K562 (cell line): ENCODE results near the gene FAM120B. TPM values are rescaled to one million over a fixed set of nuclear protein-coding genes. Genes with fewer than 3 reads are reported as not detected.

ENCODE experiments used
- ATAC-seq: fragments of 200-7000 bp; cut with Tn5 transposase; 3 replicates; pipeline ENCODE4 v1.9.1; 2020; ENCODE audit warnings: moderate library complexity
- BruUV-seq: library from RNA; stranded (reverse); fragments of 400-500 nt; replicated peaks from 2 replicates; lab custom pipeline; 2021; lab: Mats Ljungman, UMichigan
- CTCF ChIA-PET: fragments of 300-600 bp; formaldehyde crosslinking; extraction: SDS; loops from one replicate; lab custom pipeline; 2021; ENCODE audit warnings: low intra/inter-chr PET ratio; lab: Yijun Ruan, JAX
- POLR2A ChIA-PET: fragments of 300-600, 350-650 bp; sonication (Branson Sonifier 250); formaldehyde crosslinking; extraction: SDS; loops from one replicate; lab custom pipeline; 2021; ENCODE audit warnings: antibody characterized with exemption, inconsistent platforms; lab: Yijun Ruan, JAX
- DNase-seq, 4 experiments: peaks; one replicate each; pipeline versions ENCODE4 v3.0.0 to v3.0.0-alpha.2; 2011 to 2018; ENCODE audit warnings: low spot score in 3 of 4, mixed read lengths in 3 of 4; ENCODE audit errors: extremely low read depth in 1 of 4
- FAIRE-seq: peaks from 2 replicates; lab custom pipeline; 2011; peaks lifted over from hg19 to GRCh38; lab: Jason Lieb, UNC
- H2AFZ ChIP-seq: 2 replicates; pipeline ENCODE4 v1.6.0; 2011; ENCODE audit warnings: low read depth, low read length, control low read depth, inconsistent platforms
- H3K27ac ChIP-seq: fragments of 200-600 bp; 3 replicates; pipeline ENCODE4 v1.8.0; 2011; ENCODE audit warnings: low read depth, mild to moderate bottlenecking, control low read depth, inconsistent platforms, low read length, moderate library complexity, mixed read lengths; ENCODE audit errors: extremely low read depth
- H3K27me3 ChIP-seq, 2 experiments: fragments of 300-600 bp in 1 of 2; 2 replicates in 1 of 2; 3 replicates in 1 of 2; pipeline versions ENCODE4 v1.6.0 to v1.8.0; 2011; ENCODE audit warnings: inconsistent platforms in 2 of 2, low read length in 2 of 2, mild to moderate bottlenecking in 1 of 2, mixed read lengths in 1 of 2, moderate library complexity in 1 of 2; ENCODE audit not compliant: control insufficient read depth in 2 of 2, insufficient read depth in 2 of 2
- H3K36me3 ChIP-seq: fragments of 300-600 bp; 3 replicates; pipeline ENCODE4 v1.8.0; 2011; ENCODE audit warnings: mild to moderate bottlenecking, low read length, inconsistent platforms; ENCODE audit not compliant: control insufficient read depth, insufficient read depth
- H3K4me1 ChIP-seq, 2 experiments: fragments of 200-600 bp in 1 of 2; replicated peaks in 1 of 2; 2 replicates in 1 of 2; 3 replicates in 1 of 2; pipeline versions ENCODE4 v1.5.1 to v1.8.0; 2011; ENCODE audit warnings: inconsistent platforms in 2 of 2, low read length in 2 of 2, mild to moderate bottlenecking in 1 of 2, mixed read lengths in 1 of 2, moderate library complexity in 1 of 2; ENCODE audit not compliant: control insufficient read depth in 2 of 2, insufficient read depth in 2 of 2
- H3K4me2 ChIP-seq: 2 replicates; pipeline ENCODE4 v1.6.1; 2011; ENCODE audit warnings: low read length, control low read depth, inconsistent platforms, mixed read lengths; ENCODE audit not compliant: insufficient read depth
- H3K4me3 ChIP-seq: fragments of 200-600 bp; sonication (generic), shearing (Covaris generic); 2 replicates; pipeline ENCODE4 v1.5.1; 2016; ENCODE audit warnings: control low read depth, inconsistent platforms
- H3K79me2 ChIP-seq: fragments of 200-600 bp; 3 replicates; pipeline ENCODE4 v1.8.0; 2011; ENCODE audit warnings: low read length, inconsistent platforms; ENCODE audit not compliant: control insufficient read depth, insufficient read depth
- H3K9ac ChIP-seq, 2 experiments: 2 replicates each; pipeline versions ENCODE4 v1.6.0 to v1.6.1; 2011; ENCODE audit warnings: low read depth in 2 of 2, low read length in 2 of 2, control low read depth in 1 of 2, inconsistent platforms in 1 of 2, mild to moderate bottlenecking in 1 of 2, mixed read lengths in 1 of 2; ENCODE audit not compliant: insufficient read depth in 1 of 2
- H3K9me1 ChIP-seq: one replicate; pipeline ENCODE4 v1.6.0; 2011; ENCODE audit warnings: inconsistent platforms, mild to moderate bottlenecking, low read length, moderate library complexity; ENCODE audit not compliant: control insufficient read depth, insufficient read depth
- H3K9me3 ChIP-seq: replicated peaks from 2 replicates; pipeline ENCODE4 v1.5.1; 2011; ENCODE audit warnings: low read depth, low read length, inconsistent platforms; ENCODE audit not compliant: control insufficient read depth, insufficient read depth
- H4K20me1 ChIP-seq: replicated peaks from 2 replicates; pipeline ENCODE4 v1.6.1; 2011; ENCODE audit warnings: low read length, inconsistent platforms, mixed read lengths; ENCODE audit not compliant: control insufficient read depth, insufficient read depth
- CAMTA2 ChIP-seq: fragments of 250-450 bp; sonication (Bioruptor Pico); conservative IDR thresholded peaks from 2 replicates; pipeline ENCODE4 v1.5.1; 2022
- FOXA3 ChIP-seq, 2 experiments: fragments of 450-650 bp in 1 of 2; sonication (generic) in 1 of 2; formaldehyde crosslinking; IDR thresholded peaks in 1 of 2; conservative IDR thresholded peaks in 1 of 2; 2 replicates each; pipeline versions ENCODE4 v1.4.0 to v1.8.0; 2020 to 2022; ENCODE audit warnings: mild to moderate bottlenecking in 2 of 2, missing genetic modification reagents in 1 of 2
- GTF2E2 ChIP-seq: fragments of 200-800 bp; sonication (Bioruptor generic); IDR thresholded peaks from 2 replicates; pipeline ENCODE4 v1.6.1; 2016; ENCODE audit warnings: missing genetic modification characterization, missing compliant biosample characterization
- HMGXB4 ChIP-seq: sonication (generic); formaldehyde crosslinking; IDR thresholded peaks from 2 replicates; pipeline ENCODE4 v1.8.1; 2023; ENCODE audit warnings: mild to moderate bottlenecking, missing genetic modification reagents
- IRF2 ChIP-seq: sonication (generic); formaldehyde crosslinking; IDR thresholded peaks from 2 replicates; pipeline ENCODE4 v1.8.1; 2022; ENCODE audit warnings: mild to moderate bottlenecking, missing genetic modification reagents
- MAFK ChIP-seq: IDR thresholded peaks from 2 replicates; pipeline ENCODE4 v1.6.1; 2011; ENCODE audit warnings: low read length, improper control_type of control experiment
- MAZ ChIP-seq, 2 experiments: fragments of 450-650 bp in 1 of 2; sonication (generic) in 1 of 2; formaldehyde crosslinking; IDR thresholded peaks in 1 of 2; conservative IDR thresholded peaks in 1 of 2; 2 replicates each; pipeline versions ENCODE4 v1.4.0 to v1.5.0; 2020; ENCODE audit warnings: mild to moderate bottlenecking in 1 of 2, missing genetic modification reagents in 1 of 2
- PCBP2 ChIP-seq: fragments of 200-400 bp; formaldehyde crosslinking; IDR thresholded peaks from 2 replicates; pipeline ENCODE4 v1.6.1; 2018; ENCODE audit warnings: low read length, low read depth, mild to moderate bottlenecking, moderate library complexity; ENCODE audit not compliant: poor library complexity, severe bottlenecking
- POLR2A ChIP-seq: fragments of 450-650 bp; conservative IDR thresholded peaks from 2 replicates; pipeline ENCODE4 v1.6.1; 2016
- TFAP4 ChIP-seq: sonication (generic); formaldehyde crosslinking; IDR thresholded peaks from 2 replicates; pipeline ENCODE4 v1.8.0; 2022; ENCODE audit warnings: missing genetic modification reagents, mild to moderate bottlenecking, moderate library complexity, borderline replicate concordance
- ZFP36 ChIP-seq: fragments of 150-350 bp; IDR thresholded peaks from 2 replicates; pipeline ENCODE4 v1.6.1; 2018; ENCODE audit warnings: low read length, low read depth; ENCODE audit not compliant: partially characterized antibody
- ZFP91 ChIP-seq: sonication (generic); formaldehyde crosslinking; IDR thresholded peaks from 2 replicates; pipeline ENCODE4 v1.8.0; 2022; ENCODE audit warnings: mild to moderate bottlenecking, missing genetic modification reagents
- ZNF143 ChIP-seq: sonication (generic); formaldehyde crosslinking; IDR thresholded peaks from 2 replicates; pipeline ENCODE4 v1.9.0; 2022; ENCODE audit warnings: mild to moderate bottlenecking, missing genetic modification reagents
- ZNF436 ChIP-seq: fragments of 250-450, 450-650 bp; sonication (Bioruptor Pico); formaldehyde crosslinking; IDR thresholded peaks from 2 replicates; pipeline ENCODE4 v1.7.0; 2020; ENCODE audit warnings: mild to moderate bottlenecking
- WGBS: fragments of 100-300 bp; shearing (Covaris generic); methylation state at CpG from one replicate; pipeline ENCODE4 v1.1.6; 2016; ENCODE audit warnings: low coverage, mixed read lengths; ENCODE audit not compliant: insufficient coverage; ENCODE audit errors: missing lambda C conversion rate; 5-methylcytosine and 5-hydroxymethylcytosine counted together
- in situ Hi-C: fragments of 300-500 bp; cut with MboI; formaldehyde crosslinking; loops from 4 replicates; pipeline ENCODE4 v1.15.0; 2018; ENCODE audit warnings: inconsistent platforms, mixed read lengths
- intact Hi-C: fragments of 100-400 bp; cut with micrococcal nuclease; formaldehyde crosslinking; loops from 2 replicates; pipeline ENCODE4 v1.14.2; 2022
- polyA plus RNA-seq, 8 experiments: library from polyadenylated mRNA; depleted of rRNA in 4 of 8; stranded (reverse) in 5 of 8; unstranded in 3 of 8; fragments of >200 nt; fragmentation: Nextera tagmentation in 2 of 8; fragmentation: Illumina TruSeq in 1 of 8; extraction: Ambion mirVana in 2 of 8; extraction: Trizol in 1 of 8; gene quantifications; 2 replicates each; pipeline versions ENCODE4 v1.2.1 to v1.2.3, GENCODE V29; 2011 to 2014; ENCODE audit warnings: inconsistent platforms in 1 of 8, missing spikeins in 1 of 8
- total RNA-seq, 7 experiments: library from RNA; depleted of rRNA in 6 of 7; stranded (reverse); fragments of >200 nt in 6 of 7; fragmentation: Illumina TruSeq in 2 of 7; extraction: Trizol in 2 of 7; gene quantifications; 2 replicates each; pipeline versions ENCODE4 v1.2.1 to v1.2.3, GENCODE V29; 2011 to 2021; ENCODE audit warnings: low replicate concordance in 1 of 7
- TF ChIP-seq, protein P1 (sequence below): fragments of 250-450 bp; sonication (Bioruptor Pico); IDR thresholded peaks from 2 replicates; pipeline ENCODE4 v1.8.0; 2021; ENCODE audit warnings: moderate library complexity, mild to moderate bottlenecking, inconsistent platforms

FAM120B gene
- total and polyA plus RNA-seq, 9 of the 15 experiments (the other 6 are each of a cell fraction or from before 2014, with no cell fraction given), result 3.5 to 22.6 (median 14.7) TPM

- BruUV-seq, result no TSS peak
- FAIRE-seq (no peak), ATAC-seq (no peak), DNase-seq (no peak)
- no peak overlapping the region for H3K9ac ChIP-seq
- H3K27ac ChIP-seq, result no peak overlapping the region
- peaks cover 53 to 87% of the 10 kb centered on the region in 2 experiments for H3K27me3 ChIP-seq
- POLR2A ChIA-PET, result interaction anchor here (0.7 to 1.4 kb wide), 3 partner anchors 8 to 10 kb away, joined by 3 to 4 read pairs (median 4); no protein-coding TSS in a partner anchor
- H3K36me3 ChIP-seq, result no peaks in the 10 kb centered on the region
- in situ Hi-C loops, result no loop called here
- no peak overlapping the region for H3K4me2 ChIP-seq
- no peaks in the 10 kb centered on the region for H3K79me2 ChIP-seq
- no peaks in the 10 kb centered on the region; the same call in none of the 2 replicates for H4K20me1 ChIP-seq
- peaks cover 0 to 7% of the 10 kb centered on the region in 2 experiments; a peak in 2 of 5 replicates for H3K4me1 ChIP-seq
- no peak overlapping the region for H3K4me3 ChIP-seq
- H2AFZ ChIP-seq, result no peak overlapping the region
- H3K9me3 ChIP-seq, result 0 out of 2 replicates have a peak, but pooled peaks cover 2% of the 10 kb centered on the region
- H3K9me1 ChIP-seq, result no peaks in the 10 kb centered on the region
- 2% methylated on average over 32 of the region's 32 CpGs for WGBS
- intact Hi-C loops, result no loop called here
- CTCF ChIA-PET, result no interaction called here
- TF ChIP-seq MAFK (no peak), ZFP91 (CRISPR knock-in tag) (no peak), ZNF436 (CRISPR knock-in tag) (no peak), HMGXB4 (CRISPR knock-in tag) (no peak), POLR2A (no peak), FOXA3 (CRISPR knock-in tag; conservative IDR thresholded peaks at IDR 0.05 in 1 of 2, IDR thresholded peaks at IDR 0.05 in 1 of 2) (no peak), MAZ (CRISPR knock-in tag; conservative IDR thresholded peaks at IDR 0.05 in 1 of 2, IDR thresholded peaks at IDR 0.05 in 1 of 2) (no peak), CAMTA2 (no peak), GTF2E2 (tag) (no peak), ZFP36 (no peak), PCBP2 (no peak), IRF2 (CRISPR knock-in tag) (no peak), ZNF143 (CRISPR knock-in tag) (no peak), TFAP4 (CRISPR knock-in tag) (no peak)
- TF ChIP-seq, protein P1, sequence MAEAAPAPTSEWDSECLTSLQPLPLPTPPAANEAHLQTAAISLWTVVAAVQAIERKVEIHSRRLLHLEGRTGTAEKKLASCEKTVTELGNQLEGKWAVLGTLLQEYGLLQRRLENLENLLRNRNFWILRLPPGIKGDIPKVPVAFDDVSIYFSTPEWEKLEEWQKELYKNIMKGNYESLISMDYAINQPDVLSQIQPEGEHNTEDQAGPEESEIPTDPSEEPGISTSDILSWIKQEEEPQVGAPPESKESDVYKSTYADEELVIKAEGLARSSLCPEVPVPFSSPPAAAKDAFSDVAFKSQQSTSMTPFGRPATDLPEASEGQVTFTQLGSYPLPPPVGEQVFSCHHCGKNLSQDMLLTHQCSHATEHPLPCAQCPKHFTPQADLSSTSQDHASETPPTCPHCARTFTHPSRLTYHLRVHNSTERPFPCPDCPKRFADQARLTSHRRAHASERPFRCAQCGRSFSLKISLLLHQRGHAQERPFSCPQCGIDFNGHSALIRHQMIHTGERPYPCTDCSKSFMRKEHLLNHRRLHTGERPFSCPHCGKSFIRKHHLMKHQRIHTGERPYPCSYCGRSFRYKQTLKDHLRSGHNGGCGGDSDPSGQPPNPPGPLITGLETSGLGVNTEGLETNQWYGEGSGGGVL (CRISPR knock-in tag), result no peak
Measured at GRCh38 chr6:170261643-170262488, 44.7 kb upstream of the FAM120B start.
